HepG2 (cell line): ENCODE data around the gene VASH2. TPM values are rescaled to one million over a fixed set of nuclear protein-coding genes. Genes with fewer than 3 reads are reported as not detected.

Experiments
- ATAC-seq: fragments of 200-7000 bp; cut with Tn5 transposase; 3 replicates; pipeline ENCODE4 v1.9.1; 2020; ENCODE audit warnings: mild to moderate bottlenecking, moderate library complexity
- BruUV-seq: library from RNA; stranded (reverse); fragments of 400-500 nt; replicated peaks from 2 replicates; lab custom pipeline; 2021; lab: Mats Ljungman, UMichigan
- CTCF ChIA-PET: fragments of 300-600 bp; formaldehyde crosslinking; extraction: SDS; loops from one replicate; lab custom pipeline; 2021; ENCODE audit warnings: low total read pairs, inconsistent platforms, low intra/inter-chr PET ratio; lab: Yijun Ruan, JAX
- POLR2A ChIA-PET: fragments of 350-600 bp; sonication (Branson Sonifier 250); formaldehyde crosslinking; loops from one replicate; lab custom pipeline; 2020; ENCODE audit warnings: antibody characterized with exemption, inconsistent platforms; lab: Yijun Ruan, JAX
- DNase-seq: peaks from one replicate; pipeline ENCODE4 v3.0.0-alpha.2; 2015; ENCODE audit warnings: low spot score
- FAIRE-seq: peaks from 3 replicates; lab custom pipeline; 2011; peaks lifted over from hg19 to GRCh38; lab: Jason Lieb, UNC
- H2AFZ ChIP-seq: one replicate; pipeline ENCODE4 v1.6.1; 2011; ENCODE audit warnings: low read length, inconsistent platforms
- H3K27ac ChIP-seq: fragments of 300-600 bp; 3 replicates; pipeline ENCODE4 v1.8.0; 2011; ENCODE audit warnings: mixed run types, mild to moderate bottlenecking, mixed read lengths, low read length, inconsistent platforms; ENCODE audit not compliant: insufficient read depth; ENCODE audit errors: extremely low read length
- H3K27me3 ChIP-seq, 2 experiments: fragments of 200-600 bp in 1 of 2; 2 replicates in 1 of 2; 3 replicates in 1 of 2; pipeline versions ENCODE4 v1.6.0 to v1.8.0; 2011; ENCODE audit warnings: low read length in 2 of 2, mild to moderate bottlenecking in 2 of 2, moderate library complexity in 2 of 2, inconsistent platforms in 1 of 2; ENCODE audit not compliant: insufficient read depth in 2 of 2, control insufficient read depth in 1 of 2
- H3K36me3 ChIP-seq, 2 experiments: fragments of 200-600 bp in 1 of 2; replicated peaks in 1 of 2; 2 replicates in 1 of 2; 3 replicates in 1 of 2; pipeline versions ENCODE4 v1.5.1 to v1.8.0; 2011; ENCODE audit warnings: low read length in 2 of 2, inconsistent platforms in 1 of 2; ENCODE audit not compliant: insufficient read depth in 2 of 2, control insufficient read depth in 1 of 2
- H3K4me1 ChIP-seq: 2 replicates; pipeline ENCODE4 v1.5.1; 2012; ENCODE audit warnings: low read length, inconsistent platforms; ENCODE audit not compliant: insufficient read depth
- H3K4me2 ChIP-seq: 2 replicates; pipeline ENCODE4 v1.6.0; 2011; ENCODE audit warnings: low read depth, low read length, inconsistent platforms
- H3K4me3 ChIP-seq, 3 experiments: fragments of 200-600 bp in 1 of 3; sonication (generic), shearing (Covaris generic) in 1 of 3; replicated peaks in 1 of 3; 2 replicates each; pipeline ENCODE4 v1.5.1; 2011 to 2016; ENCODE audit warnings: low read length in 3 of 3, inconsistent platforms in 2 of 3, low read depth in 2 of 3, mild to moderate bottlenecking in 2 of 3, control low read depth in 1 of 3, mixed read lengths in 1 of 3; ENCODE audit not compliant: insufficient read depth in 1 of 3
- H3K79me2 ChIP-seq: one replicate; pipeline ENCODE4 v1.6.1; 2011; ENCODE audit warnings: low read length, inconsistent platforms; ENCODE audit not compliant: insufficient read depth
- H3K9ac ChIP-seq: 2 replicates; pipeline ENCODE4 v1.6.0; 2011; ENCODE audit warnings: mild to moderate bottlenecking, low read depth, low read length, inconsistent platforms; ENCODE audit not compliant: insufficient read depth
- H3K9me3 ChIP-seq: 2 replicates; pipeline ENCODE4 v1.5.1; 2012; ENCODE audit warnings: mild to moderate bottlenecking, low read length
- H4K20me1 ChIP-seq: 2 replicates; pipeline ENCODE4 v1.6.0; 2011; ENCODE audit warnings: inconsistent platforms, mild to moderate bottlenecking, low read length, moderate library complexity; ENCODE audit not compliant: insufficient read depth
- CSRNP1 ChIP-seq: sonication (generic); formaldehyde crosslinking; IDR thresholded peaks from 2 replicates; pipeline ENCODE4 v1.8.1; 2023; ENCODE audit warnings: mild to moderate bottlenecking, missing genetic modification reagents
- HOMEZ ChIP-seq: IDR thresholded peaks from 2 replicates; pipeline ENCODE4 v1.6.1; 2016; ENCODE audit warnings: low read depth
- KAT7 ChIP-seq: IDR thresholded peaks from 2 replicates; pipeline ENCODE4 v1.6.1; 2018; ENCODE audit warnings: borderline replicate concordance, missing compliant biosample characterization
- PBX2 ChIP-seq: IDR thresholded peaks from 2 replicates; pipeline ENCODE4 v1.6.1; 2016; ENCODE audit warnings: control low read depth
- SNAPC2 ChIP-seq: sonication (generic); formaldehyde crosslinking; IDR thresholded peaks from 2 replicates; pipeline ENCODE4 v1.8.1; 2022; ENCODE audit warnings: mild to moderate bottlenecking, missing genetic modification reagents
- THAP9 ChIP-seq: sonication (generic); formaldehyde crosslinking; IDR thresholded peaks from 2 replicates; pipeline ENCODE4; 2020; ENCODE audit warnings: missing genetic modification reagents, mild to moderate bottlenecking, borderline replicate concordance
- ZFP36L1 ChIP-seq: sonication (generic); formaldehyde crosslinking; IDR thresholded peaks from 2 replicates; pipeline ENCODE4 v1.8.0; 2022; ENCODE audit warnings: mild to moderate bottlenecking, missing genetic modification reagents, moderate library complexity
- ZNF468 ChIP-seq: sonication (generic); formaldehyde crosslinking; IDR thresholded peaks from 2 replicates; pipeline ENCODE4 v1.8.0; 2022; ENCODE audit warnings: mild to moderate bottlenecking, moderate library complexity, missing genetic modification reagents
- ZNF660 ChIP-seq: sonication (generic); formaldehyde crosslinking; IDR thresholded peaks from 2 replicates; pipeline ENCODE4 v1.5.1; 2020; ENCODE audit warnings: mild to moderate bottlenecking, low read depth, missing genetic modification reagents, borderline replicate concordance
- ZNF75D ChIP-seq: sonication (generic); formaldehyde crosslinking; IDR thresholded peaks from 2 replicates; pipeline ENCODE4 v1.8.1; 2023; ENCODE audit warnings: missing genetic modification reagents, mild to moderate bottlenecking, borderline replicate concordance
- WGBS: methylation state at CpG from one replicate; pipeline ENCODE4 v1.1.6; 2017; ENCODE audit warnings: low lambda C conversion rate; 5-methylcytosine and 5-hydroxymethylcytosine counted together
- in situ Hi-C: cut with HindIII; loops from 2 replicates; pipeline ENCODE4 v1.10.0; 2017; ENCODE audit warnings: low pct_unique_long_range_greater_than_20kb; ENCODE audit not compliant: extremely low pct_ligation_motif_present
- intact Hi-C: fragments of 100-400 bp; cut with micrococcal nuclease; formaldehyde crosslinking; loops from one replicate; pipeline ENCODE4 v1.10.0; 2022; ENCODE audit not compliant: unreplicated experiment
- polyA plus RNA-seq, 8 experiments: library from polyadenylated mRNA; depleted of rRNA in 3 of 8; stranded (reverse) in 7 of 8; unstranded in 1 of 8; fragments of >200 nt; fragmentation: Illumina TruSeq in 4 of 8; extraction: Trizol in 4 of 8; gene quantifications; 2 replicates each; pipeline versions ENCODE4 v1.2.1 to v1.2.3, GENCODE V29; 2011 to 2016; ENCODE audit warnings: low read depth in 4 of 8, missing spikeins in 1 of 8, mixed read lengths in 1 of 8; ENCODE audit not compliant: insufficient read depth in 1 of 8
- total RNA-seq, 5 experiments: library from RNA; depleted of rRNA; stranded (reverse); fragments of >200 nt; fragmentation: Illumina TruSeq; extraction: Trizol; gene quantifications; 2 replicates each; pipeline ENCODE4 v1.2.3, GENCODE V29; 2016; ENCODE audit warnings: low read depth in 1 of 5

Gene VASH2
- total and polyA plus RNA-seq, 2 of the 13 experiments (the other 11 are each of a cell fraction or from before 2014, with no cell fraction given): 0.44 to 1.00 TPM

GRCh38 chr1:212901290-212901689, 49.1 kb upstream of the VASH2 start (continued):
- TF ChIP-seq THAP9 (CRISPR knock-in tag) (no peak), ZNF468 (CRISPR knock-in tag) (no peak), HOMEZ (no peak), PBX2 (no peak), ZFP36L1 (no peak), ZNF75D (CRISPR knock-in tag) (no peak), KAT7 (CRISPR knock-in tag) (no peak)

- no peak overlapping the region for H3K4me2 ChIP-seq
- no peaks in the 10 kb centered on the region for H4K20me1 ChIP-seq
- no peak overlapping the region for H3K9ac ChIP-seq
- ATAC-seq (no peak), DNase-seq (no peak), FAIRE-seq (no peak)
- TF ChIP-seq ZNF660 (CRISPR knock-in tag) (no peak), SNAPC2 (CRISPR knock-in tag) (no peak), CSRNP1 (no peak)
- CTCF ChIA-PET: no interaction called here
- no peaks in the 10 kb centered on the region for H3K27me3 ChIP-seq
- no peak overlapping the region for H3K4me3 ChIP-seq
- no peak overlapping the region for H2AFZ ChIP-seq
- peaks cover 2 to 3% of the 10 kb centered on the region in 2 experiments; a peak in 4 of 5 replicates for H3K36me3 ChIP-seq
- POLR2A ChIA-PET: no interaction called here
- peaks cover 11% of the 10 kb centered on the region for H3K9me3 ChIP-seq
- BruUV-seq: no TSS peak
- H3K4me1 ChIP-seq: no peaks in the 10 kb centered on the region
- no peaks in the 10 kb centered on the region for H3K79me2 ChIP-seq
- intact Hi-C loops: no loop called here
- WGBS: 66% methylated on average over 3 of the region's 3 CpGs
- H3K27ac ChIP-seq: no peak overlapping the region
- in situ Hi-C loops: no loop called here
Observed at GRCh38 chr1:212902054-212902453, 48.3 kb upstream of the VASH2 start.
